Sigmoid colon (tissue), 7 donors: ENCODE results near the gene DSCAM. TPM values are rescaled to one million over a fixed set of nuclear protein-coding genes. Genes with fewer than 3 reads are reported as not detected.

Source experiments
- DNase-seq: peaks from one replicate; pipeline ENCODE4 v3.0.0-alpha.2; 2019
- H3K27ac ChIP-seq, 4 donors: fragments of 200-600 bp; sonication (generic); one replicate each; pipeline ENCODE4 v1.5.1; 2016 to 2019; ENCODE audit warnings: mild to moderate bottlenecking in 1 of 4
- H3K27me3 ChIP-seq, 3 donors: fragments of 200-600 bp; sonication (generic); one replicate each; pipeline ENCODE4 v1.5.1; 2019; ENCODE audit warnings: mild to moderate bottlenecking in 1 of 3
- H3K36me3 ChIP-seq, 4 donors: fragments of 200-600 bp; sonication (generic); one replicate each; pipeline ENCODE4 v1.5.1; 2016 to 2019
- H3K4me1 ChIP-seq, 4 donors: fragments of 200-600 bp; sonication (generic); one replicate each; pipeline ENCODE4 v1.5.1; 2017 to 2019
- H3K4me3 ChIP-seq, 4 donors: fragments of 200-600 bp; sonication (generic); one replicate each; pipeline ENCODE4 v1.5.1; 2017 to 2019; ENCODE audit warnings: mild to moderate bottlenecking in 2 of 4, moderate library complexity in 1 of 4
- H3K9me3 ChIP-seq, 4 donors: fragments of 200-600 bp in 3 of 4; sonication (generic) in 3 of 4; one replicate each; pipeline versions ENCODE4 v1.5.1 to v1.6.1; 2013 to 2019
- EP300 ChIP-seq, 4 donors: sonication (generic); formaldehyde crosslinking; IDR thresholded peaks; one replicate each; pipeline ENCODE4 v1.6.1; 2017; ENCODE audit warnings: antibody characterized with exemption in 4 of 4
- POLR2A ChIP-seq, 2 donors: fragments of 450-650 bp; IDR thresholded peaks; one replicate each; pipeline ENCODE4 v1.6.1; 2016; ENCODE audit warnings: antibody characterized with exemption in 2 of 2, mild to moderate bottlenecking in 2 of 2, moderate library complexity in 2 of 2
- POLR2AphosphoS5 ChIP-seq, 4 donors: sonication (generic); formaldehyde crosslinking; IDR thresholded peaks; one replicate each; pipeline ENCODE4 v1.6.1; 2017; ENCODE audit warnings: antibody characterized with exemption in 4 of 4
- WGBS, 2 donors: extraction: QIAGEN DNeasy Blood & Tissue Kit; methylation state at CpG; one replicate each; pipeline ENCODE4 v1.1.7; 2013; 5-methylcytosine and 5-hydroxymethylcytosine counted together
- intact Hi-C: fragments of 100-400 bp; cut with DNase I; formaldehyde crosslinking; loops from one replicate; pipeline ENCODE4 v1.15.1; 2023
- polyA plus RNA-seq, 3 donors: library from polyadenylated mRNA; stranded (reverse); fragments of 200-250 nt; gene quantifications; one replicate each; pipeline ENCODE4 v1.2.3, GENCODE V29; 2013
- total RNA-seq, 4 donors: library from RNA; depleted of rRNA; stranded (reverse); fragments of >200 nt; gene quantifications; one replicate each; pipeline ENCODE4 v1.1.0, GENCODE V29; 2016
- TF ChIP-seq, protein P1 (sequence below), 4 experiments: fragments of 450-650 bp in 3 of 4; fragments of 200-600 bp in 1 of 4; IDR thresholded peaks; one replicate each; pipeline ENCODE4 v1.5.1; 2016 to 2019; ENCODE audit warnings: antibody characterized with exemption in 4 of 4, mild to moderate bottlenecking in 3 of 4, moderate library complexity in 2 of 4
- donor health status: healthy with polysubstance abuse.
- donor health status: Bipolar disorder and iron deficiency.
- donor health status: healthy.

The DSCAM gene
- total and polyA plus RNA-seq, 7 donors: 0.17 to 0.55 (median 0.33) TPM; not detected in 2

- Histone ChIP-seq H3K4me1 (no peaks in the 10 kb centered on the region), H3K9me3 (peaks cover 0 to 17% (median 8%) of the 10 kb centered on the region in 4 donors), H3K27ac (no peak overlapping the region), H3K36me3 (no peaks in the 10 kb centered on the region), H3K4me3 (no peak overlapping the region), H3K27me3 (no peaks in the 10 kb centered on the region)
- no peak for DNase-seq
- TF ChIP-seq EP300 (IDR thresholded peaks at IDR 0.05): no peak
- TF ChIP-seq POLR2AphosphoS5 (IDR thresholded peaks at IDR 0.05): no peak
- TF ChIP-seq POLR2A (IDR thresholded peaks at IDR 0.05): no peak
- intact Hi-C loops: no loop called here
- 78 to 83% methylated on average over 1 of the region's 1 CpG for WGBS, 2 donors
These were observed 50.5 kb downstream of the DSCAM start for GRCh38 chr21:40796464-40796863.

- 13 to 55% methylated on average over 3 of the region's 3 CpGs for WGBS, 2 donors
- no peak for DNase-seq
- TF ChIP-seq POLR2AphosphoS5 (IDR thresholded peaks at IDR 0.05) (no peak), POLR2A (IDR thresholded peaks at IDR 0.05) (no peak), EP300 (IDR thresholded peaks at IDR 0.05) (no peak)
- TF ChIP-seq, protein P1, sequence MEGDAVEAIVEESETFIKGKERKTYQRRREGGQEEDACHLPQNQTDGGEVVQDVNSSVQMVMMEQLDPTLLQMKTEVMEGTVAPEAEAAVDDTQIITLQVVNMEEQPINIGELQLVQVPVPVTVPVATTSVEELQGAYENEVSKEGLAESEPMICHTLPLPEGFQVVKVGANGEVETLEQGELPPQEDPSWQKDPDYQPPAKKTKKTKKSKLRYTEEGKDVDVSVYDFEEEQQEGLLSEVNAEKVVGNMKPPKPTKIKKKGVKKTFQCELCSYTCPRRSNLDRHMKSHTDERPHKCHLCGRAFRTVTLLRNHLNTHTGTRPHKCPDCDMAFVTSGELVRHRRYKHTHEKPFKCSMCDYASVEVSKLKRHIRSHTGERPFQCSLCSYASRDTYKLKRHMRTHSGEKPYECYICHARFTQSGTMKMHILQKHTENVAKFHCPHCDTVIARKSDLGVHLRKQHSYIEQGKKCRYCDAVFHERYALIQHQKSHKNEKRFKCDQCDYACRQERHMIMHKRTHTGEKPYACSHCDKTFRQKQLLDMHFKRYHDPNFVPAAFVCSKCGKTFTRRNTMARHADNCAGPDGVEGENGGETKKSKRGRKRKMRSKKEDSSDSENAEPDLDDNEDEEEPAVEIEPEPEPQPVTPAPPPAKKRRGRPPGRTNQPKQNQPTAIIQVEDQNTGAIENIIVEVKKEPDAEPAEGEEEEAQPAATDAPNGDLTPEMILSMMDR (IDR thresholded peaks at IDR 0.05): no peak
- Histone ChIP-seq H3K4me1 (no peaks in the 10 kb centered on the region), H3K27ac (no peak overlapping the region), H3K4me3 (no peak overlapping the region), H3K36me3 (no peaks in the 10 kb centered on the region), H3K9me3 (peaks cover 0 to 10% (median 7%) of the 10 kb centered on the region in 4 donors), H3K27me3 (no peaks in the 10 kb centered on the region)
- intact Hi-C loops: no loop called here
These were observed 51.6 kb downstream of the DSCAM start for GRCh38 chr21:40795313-40795712.

DNA sequence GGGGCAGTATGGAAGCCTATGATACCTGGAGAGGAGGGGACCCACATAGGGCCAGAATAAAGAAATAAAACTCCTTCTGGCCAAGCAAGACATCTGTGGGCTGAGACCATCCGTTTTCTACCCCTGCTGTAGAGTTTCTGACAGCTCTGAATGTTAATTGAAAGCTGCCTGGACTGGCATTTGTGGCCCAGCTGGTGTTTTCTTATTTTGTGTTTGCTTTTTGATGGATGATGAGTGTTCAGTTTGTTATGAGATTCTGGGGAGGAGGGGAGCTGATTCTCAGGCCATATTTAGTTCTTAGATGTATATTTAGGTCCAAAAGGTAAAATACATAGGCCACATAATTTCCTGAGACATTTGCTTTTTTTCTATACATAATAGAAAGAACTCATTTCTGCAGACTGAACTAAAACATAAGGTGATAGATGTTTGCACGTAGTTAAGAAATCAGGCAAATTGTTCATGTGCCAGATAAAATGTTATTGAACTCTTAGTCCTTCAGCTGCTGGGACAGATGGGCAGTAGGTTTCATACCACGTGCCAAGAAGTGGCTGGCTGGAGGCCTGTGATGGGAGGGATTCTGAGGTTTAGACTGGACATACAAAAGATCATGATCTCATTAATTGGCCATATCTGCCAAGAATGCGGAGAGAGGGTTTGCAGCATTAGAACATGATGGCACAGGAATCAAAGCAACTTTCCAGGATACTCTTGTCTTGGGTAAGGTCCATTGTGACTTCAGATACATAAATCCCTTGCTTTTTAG, 54.1 kb downstream of the DSCAM start:
- intact Hi-C loops: no loop called here
- DNase-seq: no peak

GRCh38 chr21:40788635-40789034, 58.3 kb downstream of the DSCAM start:
- no peak for TF ChIP-seq POLR2AphosphoS5 (IDR thresholded peaks at IDR 0.05)
- TF ChIP-seq POLR2A (IDR thresholded peaks at IDR 0.05): no peak
- TF ChIP-seq, protein P1 (IDR thresholded peaks at IDR 0.05): no peak
- no peak for TF ChIP-seq EP300 (IDR thresholded peaks at IDR 0.05)
- 91% methylated on average over 3 of the region's 3 CpGs for WGBS, 2 donors
- Histone ChIP-seq H3K27me3 (no peaks in the 10 kb centered on the region), H3K9me3 (no peaks in the 10 kb centered on the region), H3K27ac (no peak overlapping the region), H3K36me3 (no peaks in the 10 kb centered on the region), H3K4me3 (no peak overlapping the region), H3K4me1 (no peaks in the 10 kb centered on the region)
- intact Hi-C loops: no loop called here
- DNase-seq: no peak

More for the DNA sequence above, 54.1 kb downstream of the DSCAM start:
- TF ChIP-seq POLR2AphosphoS5 (IDR thresholded peaks at IDR 0.05) (no peak), POLR2A (IDR thresholded peaks at IDR 0.05) (no peak), EP300 (IDR thresholded peaks at IDR 0.05) (no peak)
- TF ChIP-seq, protein P1 (IDR thresholded peaks at IDR 0.05): no peak
- Histone ChIP-seq H3K4me3 (no peak overlapping the region), H3K4me1 (no peaks in the 10 kb centered on the region), H3K27me3 (no peaks in the 10 kb centered on the region), H3K36me3 (no peaks in the 10 kb centered on the region), H3K9me3 (peaks cover 0 to 4% (median 0%) of the 10 kb centered on the region in 4 donors), H3K27ac (no peak overlapping the region)
- 64 to 72% methylated on average over 4 of the region's 4 CpGs for WGBS, 2 donors

- 88 to 94% methylated on average over 6 of the region's 6 CpGs for WGBS, 2 donors
- H3K36me3 ChIP-seq: no peaks in the 10 kb centered on the region
- H3K27ac ChIP-seq: no peak overlapping the region
- no peaks in the 10 kb centered on the region for H3K9me3 ChIP-seq
- no peak overlapping the region for H3K4me3 ChIP-seq
- H3K4me1 ChIP-seq: no peaks in the 10 kb centered on the region
- H3K27me3 ChIP-seq: no peaks in the 10 kb centered on the region
- TF ChIP-seq EP300 (IDR thresholded peaks at IDR 0.05) (no peak), POLR2AphosphoS5 (IDR thresholded peaks at IDR 0.05) (no peak), POLR2A (IDR thresholded peaks at IDR 0.05) (no peak)
- TF ChIP-seq, protein P1 (IDR thresholded peaks at IDR 0.05): no peak
- DNase-seq: no peak
- intact Hi-C loops: no loop called here
These were observed 63.6 kb downstream of the DSCAM start for GRCh38 chr21:40783404-40783803.
